ENCODE data around the gene CDKN1C.

Gene CDKN1C

GRCh38 chr11:2867722-2868505 lies 17.7 kb downstream of the CDKN1C start:
- TF ChIP-seq POLR2AphosphoS5 (IDR thresholded peaks at IDR 0.05; ENCODE audit: low read depth, low read length) = no peak
- no peak for TF ChIP-seq TAF1 (IDR thresholded peaks at IDR 0.05; ENCODE audit: borderline replicate concordance, insufficient read depth, low read length)
- no peak for TF ChIP-seq SIN3A (IDR thresholded peaks at IDR 0.05; ENCODE audit: borderline replicate concordance, insufficient read depth, low read length)
- no peak for TF ChIP-seq REST (IDR thresholded peaks at IDR 0.05; ENCODE audit: insufficient read depth in 1 of 2, low read depth in 2 of 2, low read length in 2 of 2)
- no peak for TF ChIP-seq FOXP2 (optimal IDR thresholded peaks at IDR 0.05; ENCODE audit: borderline replicate concordance, extremely low read depth, extremely low read length, insufficient read depth)

DNA sequence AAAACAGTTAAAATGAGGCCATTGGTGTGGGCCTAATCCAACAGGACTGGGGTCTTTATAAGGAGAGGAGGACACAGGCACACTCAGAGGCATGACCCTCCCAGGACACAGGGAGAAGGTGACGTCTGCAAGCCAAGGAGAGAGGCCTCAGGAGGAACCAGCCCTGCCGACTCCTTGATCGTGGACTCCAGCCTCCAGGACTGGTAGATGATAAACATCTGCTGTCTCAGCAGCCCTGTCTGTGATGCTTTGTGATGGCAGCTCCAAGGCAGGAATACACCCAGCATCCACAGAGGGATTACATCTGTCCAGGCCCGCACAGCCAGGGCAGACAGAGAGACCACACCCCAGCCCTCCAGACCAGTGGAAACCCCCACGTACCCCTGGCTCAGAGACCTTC lies 18.4 kb downstream of the CDKN1C start:
- no peak for TF ChIP-seq SIN3A (IDR thresholded peaks at IDR 0.05; ENCODE audit: borderline replicate concordance, insufficient read depth, low read length)
- TF ChIP-seq TAF1 (IDR thresholded peaks at IDR 0.05; ENCODE audit: borderline replicate concordance, insufficient read depth, low read length) = no peak
- TF ChIP-seq POLR2AphosphoS5 (IDR thresholded peaks at IDR 0.05; ENCODE audit: low read depth, low read length) = no peak
- no peak for TF ChIP-seq REST (IDR thresholded peaks at IDR 0.05; ENCODE audit: insufficient read depth in 1 of 2, low read depth in 2 of 2, low read length in 2 of 2)
- no peak for TF ChIP-seq FOXP2 (optimal IDR thresholded peaks at IDR 0.05; ENCODE audit: borderline replicate concordance, extremely low read depth, extremely low read length, insufficient read depth)

DNA sequence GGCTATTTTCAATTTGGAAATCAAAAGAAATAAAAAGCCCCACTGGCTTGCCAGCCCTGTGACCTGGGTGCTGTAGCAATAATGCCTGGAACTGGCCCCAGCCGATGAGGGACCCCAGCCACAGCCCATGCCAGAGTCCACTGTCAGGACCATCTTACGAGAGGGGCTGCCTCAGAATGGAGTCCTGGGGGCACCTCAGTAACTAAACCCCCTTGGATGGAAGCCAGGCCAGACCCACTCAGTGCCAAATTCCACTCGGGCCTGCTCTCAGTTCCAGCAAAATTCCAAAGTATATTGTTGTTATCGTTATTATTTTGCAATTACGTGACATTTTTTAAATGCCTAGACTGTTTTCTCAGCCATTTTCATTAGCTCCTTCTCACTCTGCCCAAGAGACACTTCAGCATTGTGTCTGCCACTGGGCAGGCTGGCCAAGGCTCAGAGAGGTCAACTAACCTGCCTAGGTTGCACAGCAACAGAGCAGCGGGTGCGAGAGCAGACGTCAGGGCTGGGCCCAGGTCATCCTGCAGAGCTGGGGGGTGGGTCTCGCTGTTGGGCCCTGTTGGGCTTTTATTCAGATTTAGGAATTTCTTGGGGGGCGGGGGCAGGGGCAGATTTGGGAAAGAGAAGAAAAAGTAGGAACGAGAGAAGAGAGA lies 19.5 kb downstream of the CDKN1C start:
- TF ChIP-seq TAF1 (IDR thresholded peaks at IDR 0.05; ENCODE audit: borderline replicate concordance, insufficient read depth, low read length) (no peak), REST (IDR thresholded peaks at IDR 0.05; ENCODE audit: insufficient read depth in 1 of 2, low read depth in 2 of 2, low read length in 2 of 2) (no peak), SIN3A (IDR thresholded peaks at IDR 0.05; ENCODE audit: borderline replicate concordance, insufficient read depth, low read length) (no peak), POLR2AphosphoS5 (IDR thresholded peaks at IDR 0.05; ENCODE audit: low read depth, low read length) (no peak), FOXP2 (optimal IDR thresholded peaks at IDR 0.05; ENCODE audit: borderline replicate concordance, extremely low read depth, extremely low read length, insufficient read depth) (no peak)

GRCh38 chr11:2864901-2865300 lies 20.7 kb downstream of the CDKN1C start:
- TF ChIP-seq POLR2AphosphoS5 (IDR thresholded peaks at IDR 0.05; ENCODE audit: low read depth, low read length) (no peak), FOXP2 (optimal IDR thresholded peaks at IDR 0.05; ENCODE audit: borderline replicate concordance, extremely low read depth, extremely low read length, insufficient read depth) (no peak), REST (IDR thresholded peaks at IDR 0.05; ENCODE audit: insufficient read depth in 1 of 2, low read depth in 2 of 2, low read length in 2 of 2) (no peak), TAF1 (IDR thresholded peaks at IDR 0.05; ENCODE audit: borderline replicate concordance, insufficient read depth, low read length) (no peak), SIN3A (IDR thresholded peaks at IDR 0.05; ENCODE audit: borderline replicate concordance, insufficient read depth, low read length) (no peak)
